ENCODE measurements around the gene DAAM2.

- TF ChIP-seq CTCF (IDR thresholded peaks at IDR 0.05): no peak
- no peak for TF ChIP-seq POLR2A (IDR thresholded peaks at IDR 0.05)
Measured at GRCh38 chr6:39891976-39892375, 99.8 kb downstream of the DAAM2 start.
